Hepatocyte (in vitro differentiated cells): ENCODE results near the gene BCL2.

ENCODE experiments used
- CTCF ChIP-seq: fragments of 200-600 bp; sonication (generic); IDR thresholded peaks from 2 replicates; pipeline ENCODE4 v1.5.1; 2016; ENCODE audit warnings: antibody characterized with exemption, mild to moderate bottlenecking; ENCODE audit not compliant: poor library complexity
- EZH2 ChIP-seq: fragments of 200-600 bp; sonication (generic); IDR thresholded peaks from 2 replicates; pipeline ENCODE4 v1.6.1; 2016; ENCODE audit warnings: antibody characterized with exemption, mild to moderate bottlenecking, borderline replicate concordance
- EZH2phosphoT487 ChIP-seq: fragments of 200-600 bp; sonication (generic); IDR thresholded peaks from one replicate; pipeline ENCODE4 v1.6.1; 2018; ENCODE audit warnings: antibody characterized with exemption, mild to moderate bottlenecking, low read depth, moderate library complexity; ENCODE audit not compliant: unreplicated experiment, severe bottlenecking

GRCh38 chr18:63148449-63149301 is 170.9 kb downstream of the BCL2 start:
- no peak for TF ChIP-seq CTCF
- TF ChIP-seq EZH2, result no peak
- no peak for TF ChIP-seq EZH2phosphoT487
